Endothelial cell (in vitro differentiated cells): Measurements from ENCODE around the gene LIPT1. TPM values are rescaled to one million over a fixed set of nuclear protein-coding genes. Genes with fewer than 3 reads are reported as not detected.

Source experiments
- DNase-seq: peaks from one replicate; pipeline ENCODE4 v3.0.0; 2021; ENCODE audit warnings: low spot score
- H3K27ac Mint-ChIP-seq: one replicate; pipeline ENCODE4 v1.8.0; 2021; ENCODE audit warnings: mixed read lengths, inconsistent platforms; ENCODE audit not compliant: unreplicated experiment
- H3K27me3 Mint-ChIP-seq: one replicate; pipeline ENCODE4 v1.8.0; 2021; ENCODE audit warnings: mild to moderate bottlenecking, moderate library complexity, mixed read lengths, inconsistent platforms; ENCODE audit not compliant: unreplicated experiment
- H3K36me3 Mint-ChIP-seq: one replicate; pipeline ENCODE4 v1.8.0; 2021; ENCODE audit warnings: mild to moderate bottlenecking, low read depth, mixed read lengths, inconsistent platforms; ENCODE audit not compliant: unreplicated experiment
- H3K4me1 Mint-ChIP-seq: one replicate; pipeline ENCODE4 v1.8.0; 2021; ENCODE audit warnings: mild to moderate bottlenecking, mixed read lengths, inconsistent platforms; ENCODE audit not compliant: unreplicated experiment
- H3K4me3 Mint-ChIP-seq: one replicate; pipeline ENCODE4 v1.8.0; 2021; ENCODE audit warnings: mild to moderate bottlenecking, mixed read lengths, inconsistent platforms; ENCODE audit not compliant: unreplicated experiment
- H3K9me3 Mint-ChIP-seq: one replicate; pipeline ENCODE4 v1.8.0; 2021; ENCODE audit warnings: mixed read lengths, inconsistent platforms; ENCODE audit not compliant: unreplicated experiment
- CTCF ChIP-seq: fragments of 200-600 bp; sonication (generic); IDR thresholded peaks from one replicate; pipeline ENCODE4 v1.5.0; 2021; ENCODE audit warnings: antibody characterized with exemption; ENCODE audit not compliant: unreplicated experiment
- long read RNA-seq: library from polyadenylated mRNA; unstranded; transcript quantifications from one replicate; pipeline ENCODE4 v2.0.0, GENCODE V29; 2020; ENCODE audit not compliant: unreplicated experiment
- total RNA-seq: library from RNA; stranded (reverse); fragmentation: NEBNext Ultra II Directional; extraction: Animal tissue kit (Norgen Biotek cat#: 25700); gene quantifications from one replicate; pipeline ENCODE4 v1.2.1, GENCODE V29; 2021; ENCODE audit not compliant: unreplicated experiment

LIPT1 gene
- total RNA-seq: 6.9 TPM
- long read RNA-seq, partial matches to known transcripts: 1 of 2 reads
- long read RNA-seq, other reads (novel, unspliced or antisense): 0 of 2 reads

- H3K27me3 Mint-ChIP-seq: peaks cover 5% of the 10 kb centered on the region
- H3K36me3 Mint-ChIP-seq: no peaks in the 10 kb centered on the region
- H3K9me3 Mint-ChIP-seq: no peaks in the 10 kb centered on the region
- peak within 1 kb of the TSS; percentile 82 for H3K27ac Mint-ChIP-seq
- TF ChIP-seq CTCF: no peak
- peak within 1 kb of the TSS; percentile 94 for H3K4me3 Mint-ChIP-seq
- H3K4me1 Mint-ChIP-seq: peaks cover 16% of the 10 kb centered on the region
- peak; percentile 77 for DNase-seq
Measured at GRCh38 chr2:99154643-99155536, at the start of gene LIPT1, which contains the start of gene TSGA10. Gene LIPT1 (plus strand): TSS chr2:99154967. CDS start chr2:99161958, 6,991 bp downstream. Gene TSGA10 (minus strand): TSS chr2:99154942. CDS start chr2:99109439, 45,503 bp downstream.

GRCh38 chr2:99106913-99107312 lies 47.9 kb upstream of the LIPT1 start:
- Mint-ChIP-seq H3K36me3 (no peaks in the 10 kb centered on the region), H3K27ac (no peak overlapping the region), H3K4me3 (no peak overlapping the region), H3K27me3 (no peaks in the 10 kb centered on the region), H3K9me3 (no peaks in the 10 kb centered on the region), H3K4me1 (no peaks in the 10 kb centered on the region)
- no peak for TF ChIP-seq CTCF
- no peak for DNase-seq

GRCh38 chr2:99111236-99111635 lies 43.5 kb upstream of the LIPT1 start:
- Mint-ChIP-seq H3K4me3 (no peak overlapping the region), H3K27ac (no peak overlapping the region), H3K4me1 (peaks cover 9% of the 10 kb centered on the region), H3K36me3 (no peaks in the 10 kb centered on the region), H3K9me3 (no peaks in the 10 kb centered on the region), H3K27me3 (peaks cover 2% of the 10 kb centered on the region)
- DNase-seq: no peak
- no peak for TF ChIP-seq CTCF

- no peaks in the 10 kb centered on the region for H3K36me3 Mint-ChIP-seq
- H3K9me3 Mint-ChIP-seq: no peaks in the 10 kb centered on the region
- DNase-seq: no peak
- peaks cover 9% of the 10 kb centered on the region for H3K4me1 Mint-ChIP-seq
- no peak for TF ChIP-seq CTCF
- H3K27me3 Mint-ChIP-seq: peaks cover 2% of the 10 kb centered on the region
- H3K4me3 Mint-ChIP-seq: no peak overlapping the region
- H3K27ac Mint-ChIP-seq: no peak overlapping the region
Measured at GRCh38 chr2:99111945-99112344, 42.8 kb upstream of the LIPT1 start.

- DNase-seq: no peak
- TF ChIP-seq CTCF: no peak
- Mint-ChIP-seq H3K36me3 (no peaks in the 10 kb centered on the region), H3K4me1 (peaks cover 9% of the 10 kb centered on the region), H3K4me3 (no peak overlapping the region), H3K27me3 (peaks cover 2% of the 10 kb centered on the region), H3K9me3 (no peaks in the 10 kb centered on the region), H3K27ac (peak overlapping the region; percentile 80)
Measured at GRCh38 chr2:99112617-99113016, 42.1 kb upstream of the LIPT1 start.
